ENCODE results near the gene DNAH2.
"Not testable (repeated sequence)": the region's sequence is repeated elsewhere in the genome, so short reads cannot be mapped to it uniquely, and the experiment has no call there.

DNAH2 gene

GRCh38 chr17:7780736-7781135 lies 63.2 kb downstream of the DNAH2 start:
- DNase-seq, result no peak

- no peak for DNase-seq
These were observed 63.9 kb downstream of the DNAH2 start for GRCh38 chr17:7781429-7781828.

GRCh38 chr17:7782240-7782639 lies 64.7 kb downstream of the DNAH2 start:
- DNase-seq, result no peak

GRCh38 chr17:7786866-7787265 lies 69.3 kb downstream of the DNAH2 start:
- DNase-seq, result no peak

GRCh38 chr17:7789131-7789530 lies 71.6 kb downstream of the DNAH2 start:
- DNase-seq, result no peak

- DNase-seq, result no peak
These were observed 72.6 kb downstream of the DNAH2 start for GRCh38 chr17:7790150-7790549.

GRCh38 chr17:7792611-7793010 lies 75.1 kb downstream of the DNAH2 start:
- no peak for DNase-seq

- DNase-seq, result no peak
These were observed 76.6 kb downstream of the DNAH2 start for GRCh38 chr17:7794075-7794663.

GRCh38 chr17:7797976-7798375 lies 80.4 kb downstream of the DNAH2 start:
- no peak for DNase-seq

- no peak for DNase-seq
These were observed 81.3 kb downstream of the DNAH2 start for GRCh38 chr17:7798839-7799238.

- DNase-seq, result no peak
These were observed 86.4 kb downstream of the DNAH2 start for GRCh38 chr17:7803981-7804380.

GRCh38 chr17:7806587-7806986 lies 89.0 kb downstream of the DNAH2 start:
- DNase-seq, result no peak

- DNase-seq, result no peak
These were observed 89.7 kb downstream of the DNAH2 start for GRCh38 chr17:7807206-7807605.

GRCh38 chr17:7809086-7809790 lies 91.7 kb downstream of the DNAH2 start:
- no peak for DNase-seq

GRCh38 chr17:7809791-7810343 lies 92.3 kb downstream of the DNAH2 start:
- DNase-seq, result not testable (repeated sequence)

GRCh38 chr17:7811251-7811650 lies 93.7 kb downstream of the DNAH2 start:
- DNase-seq, result no peak

GRCh38 chr17:7814969-7815368 lies 97.4 kb downstream of the DNAH2 start:
- no peak for DNase-seq

GRCh38 chr17:7816926-7817642 lies 99.5 kb downstream of the DNAH2 start:
- DNase-seq, result no peak

- DNase-seq, result no peak
These were observed 100.1 kb downstream of the DNAH2 start for GRCh38 chr17:7817643-7817964.

- DNase-seq, result no peak
These were observed 100.5 kb downstream of the DNAH2 start for GRCh38 chr17:7818026-7818425.

GRCh38 chr17:7818746-7819645 lies 101.5 kb downstream of the DNAH2 start:
- no peak for DNase-seq

GRCh38 chr17:7820231-7820630 lies 102.7 kb downstream of the DNAH2 start:
- no peak for DNase-seq

GRCh38 chr17:7822126-7822525 lies 104.6 kb downstream of the DNAH2 start:
- DNase-seq, result no peak
